Esophagus mucosa (tissue), 1 donor: ENCODE data around the gene ERMP1. TPM values are rescaled to one million over a fixed set of nuclear protein-coding genes. Genes with fewer than 3 reads are reported as not detected.

Source experiments
- ATAC-seq: fragments of 200-7000 bp; cut with Tn5 transposase; one replicate; pipeline ENCODE4 v1.9.1; 2020
- total RNA-seq: library from RNA; stranded (reverse); gene quantifications from one replicate; pipeline ENCODE4 v1.2.4, GENCODE V29; 2023
- donor health status: DM: yes; HTN: yes; CAD: no.

ERMP1 gene
- total RNA-seq, 1 donor from 2014 or later: 38.1 TPM

DNA sequence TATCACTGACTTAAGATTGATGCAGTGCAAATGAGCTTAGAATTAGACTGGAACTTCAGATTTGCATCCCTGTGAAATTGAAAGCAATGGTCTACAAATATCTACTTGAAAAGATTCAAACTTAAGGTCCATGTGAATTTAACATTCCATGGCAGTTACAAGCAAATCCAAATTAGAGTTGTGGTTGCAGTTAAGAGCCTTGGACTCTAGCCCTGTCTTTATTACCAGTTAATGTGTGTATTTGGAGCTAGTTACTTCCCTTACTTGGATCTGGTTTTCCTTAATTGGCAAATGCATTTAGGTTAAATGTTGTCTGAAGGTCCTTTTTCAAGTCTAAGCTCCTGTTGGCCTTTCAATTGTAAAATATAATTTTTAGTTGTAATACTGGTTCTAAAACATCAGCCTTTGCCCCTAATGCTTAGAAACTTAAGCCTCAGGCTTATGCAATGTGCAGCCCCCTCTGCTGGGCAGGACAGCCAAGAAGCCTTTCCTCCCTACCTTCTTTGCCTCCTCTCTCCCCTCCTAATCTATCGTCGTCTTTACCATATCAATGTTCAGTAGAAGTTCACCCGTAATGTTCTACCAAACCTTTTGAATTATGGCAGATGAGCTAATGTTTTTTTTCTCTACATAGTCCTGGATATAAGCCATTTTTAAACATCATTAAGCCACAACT, 59.5 kb downstream of the ERMP1 start:
- no peak for ATAC-seq

DNA sequence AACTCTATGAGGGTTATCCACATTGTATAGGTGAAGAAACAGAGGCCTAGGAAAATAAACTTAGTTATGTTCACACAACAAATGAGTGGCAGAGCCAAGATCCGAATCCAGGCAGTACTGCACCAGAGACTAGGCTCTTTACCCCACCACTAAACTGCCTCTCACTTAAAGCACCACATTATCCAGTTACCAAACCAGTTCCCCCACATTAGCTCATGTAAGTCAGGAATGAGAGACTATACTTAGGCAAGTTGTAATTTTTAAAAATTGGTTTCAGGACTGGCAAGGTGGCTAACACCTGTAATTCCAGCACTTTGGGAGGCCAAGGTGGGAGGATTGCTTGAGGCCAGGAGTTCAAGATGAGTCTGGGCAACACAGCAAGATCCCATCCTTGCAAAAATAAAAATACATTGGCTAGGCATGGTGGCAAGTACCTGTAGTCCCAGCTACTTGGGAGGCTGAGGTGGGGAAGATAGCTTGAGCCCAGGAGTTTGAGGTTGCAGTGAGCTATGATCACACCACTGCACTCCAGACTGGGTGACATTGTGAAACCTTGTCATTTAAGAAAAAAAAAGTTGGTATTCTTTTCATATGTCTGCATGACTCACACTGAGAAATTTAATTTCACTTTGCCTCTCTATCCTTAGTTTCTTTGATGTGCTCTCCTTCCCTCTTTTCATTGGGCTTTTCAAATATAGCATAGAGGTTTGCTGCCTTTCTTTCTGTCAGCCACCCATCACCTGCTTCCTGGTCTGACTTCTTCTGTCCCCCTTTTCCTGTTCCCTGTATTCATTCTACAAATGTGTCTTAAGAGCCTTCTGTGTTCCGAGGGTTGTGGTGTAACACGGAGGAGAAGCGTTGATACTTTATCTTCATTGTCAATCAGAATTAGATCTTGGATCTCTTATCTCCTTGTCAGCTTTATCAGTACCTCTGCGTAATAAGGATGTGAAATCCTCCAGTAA, 64.7 kb downstream of the ERMP1 start:
- peak; percentile 52 for ATAC-seq

DNA sequence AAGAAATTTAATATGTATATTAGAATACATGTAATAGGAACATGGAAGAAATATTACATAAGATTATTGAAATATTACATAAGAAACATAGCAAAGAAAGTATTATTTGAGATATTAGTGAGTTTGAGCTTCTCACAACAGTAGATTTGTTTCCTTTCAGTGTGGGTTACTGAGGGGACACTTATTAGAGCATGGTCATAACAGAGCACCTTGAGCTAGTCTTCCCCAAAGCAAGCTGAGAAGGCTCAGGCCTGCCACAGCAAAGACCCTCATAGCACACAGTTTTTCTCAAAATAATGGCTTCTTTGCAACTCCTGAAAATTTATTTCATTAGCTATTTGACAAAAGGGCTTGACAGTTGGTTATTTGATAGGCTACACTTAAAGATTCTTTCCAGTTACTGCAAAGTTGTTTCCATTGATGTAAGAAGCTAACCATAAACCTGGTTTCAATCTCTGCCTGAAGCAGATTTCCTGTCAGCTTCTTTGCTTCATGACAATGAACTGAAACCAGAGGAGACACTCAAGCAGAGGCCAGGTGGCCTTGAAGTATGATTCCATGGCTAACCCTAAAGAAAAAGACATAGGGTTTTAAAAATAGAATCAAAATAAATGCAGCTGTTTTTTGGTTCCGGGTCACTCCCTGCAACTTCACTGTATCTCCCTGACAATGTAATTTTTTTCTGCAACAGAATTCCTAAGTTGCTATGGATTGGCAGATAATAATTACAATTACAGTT, 68.6 kb downstream of the ERMP1 start:
- ATAC-seq: no peak

DNA sequence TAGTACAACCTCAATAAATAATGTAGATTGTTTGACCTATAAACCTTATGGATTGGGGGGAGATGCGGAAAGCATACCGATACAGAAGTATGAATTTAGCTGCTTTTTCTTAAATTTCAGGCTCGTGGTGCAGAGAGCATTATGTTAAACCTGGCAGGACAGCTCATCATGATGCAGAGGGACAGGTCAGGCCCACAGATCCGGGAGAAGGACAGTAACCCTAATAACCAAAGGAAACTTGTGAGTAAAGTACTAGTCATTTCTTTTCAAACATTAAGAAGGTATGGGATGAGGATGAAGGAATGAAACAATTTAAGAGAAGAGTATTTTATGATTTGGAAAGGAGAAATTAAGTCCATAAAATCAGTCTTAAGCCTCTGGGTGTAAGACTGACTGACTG, 70.5 kb downstream of the ERMP1 start:
- no peak for ATAC-seq

DNA sequence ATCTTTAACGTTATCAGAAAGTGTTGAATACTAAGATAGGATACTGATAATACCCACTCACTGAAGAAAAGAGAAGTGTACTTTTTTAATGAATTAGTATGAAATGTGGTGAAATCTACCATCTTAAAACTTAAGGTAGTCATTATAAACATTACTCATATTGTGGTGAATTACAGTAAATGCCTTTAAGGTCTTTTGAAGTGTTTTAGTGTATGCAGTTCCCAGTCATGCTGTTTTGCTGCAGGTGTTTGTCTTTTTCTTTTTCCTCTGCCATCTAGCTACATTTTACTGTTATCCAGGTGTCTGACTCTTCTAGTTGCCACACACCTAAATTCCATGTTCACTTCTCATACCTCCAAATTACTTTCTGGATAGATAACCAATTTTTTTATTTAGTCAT, 72.6 kb downstream of the ERMP1 start:
- ATAC-seq: no peak

DNA sequence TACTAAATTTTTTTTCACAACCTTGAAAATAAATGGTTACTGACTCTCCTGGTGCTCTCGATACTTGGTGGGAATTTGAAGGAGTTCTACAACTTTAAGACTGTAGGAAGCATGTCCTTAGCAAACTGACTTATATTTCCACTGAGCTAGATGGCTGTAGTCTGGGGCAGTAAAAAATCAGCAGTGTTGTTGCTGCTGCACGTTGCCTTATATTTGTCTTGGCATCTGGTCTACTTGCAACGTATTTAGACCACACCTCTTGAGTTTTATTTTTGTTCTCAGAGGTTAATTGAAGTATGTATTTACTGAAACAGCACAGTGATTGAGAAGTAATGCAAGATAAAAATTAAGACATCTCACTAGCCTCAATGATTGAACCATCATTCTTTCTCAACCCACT, 76.3 kb downstream of the ERMP1 start:
- no peak for ATAC-seq

DNA sequence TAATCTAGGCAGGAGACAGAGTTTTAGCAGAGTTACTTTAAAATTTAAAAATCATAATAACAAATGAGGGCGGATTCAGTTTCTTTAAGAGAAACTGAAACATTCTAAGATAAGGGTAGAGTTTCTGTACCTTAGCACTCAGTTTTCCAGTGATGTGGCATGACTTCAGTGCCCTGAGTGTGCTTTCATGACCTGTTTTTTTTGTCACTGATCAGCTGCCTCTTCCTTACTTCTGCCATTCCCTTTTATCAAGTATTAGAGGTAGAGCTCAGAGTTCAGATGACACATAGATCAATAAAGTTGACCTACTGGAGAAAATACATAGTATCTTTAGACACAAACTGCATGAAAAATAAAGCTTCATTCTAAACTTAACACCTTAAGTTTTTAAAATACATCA, 82.3 kb downstream of the ERMP1 start:
- ATAC-seq: no peak

DNA sequence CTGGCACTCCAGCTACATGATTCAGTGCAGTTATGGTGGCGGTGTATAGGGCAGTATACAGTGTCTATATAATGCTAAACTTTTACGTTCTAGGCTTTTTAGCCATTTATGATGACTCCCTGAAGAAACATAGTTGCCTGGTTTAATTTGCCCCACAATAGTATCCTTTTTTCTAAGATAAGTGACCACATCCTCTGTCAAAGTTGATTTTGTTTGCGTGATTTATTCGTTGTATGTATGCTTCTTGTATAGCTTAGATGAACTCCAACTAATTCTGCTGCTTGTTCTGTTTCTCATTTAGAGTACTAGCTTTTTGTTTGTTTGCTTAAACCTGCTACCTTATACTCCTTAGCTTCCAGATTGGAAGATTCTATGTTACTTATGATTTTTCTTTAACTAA, 83.6 kb downstream of the ERMP1 start:
- ATAC-seq: no peak

DNA sequence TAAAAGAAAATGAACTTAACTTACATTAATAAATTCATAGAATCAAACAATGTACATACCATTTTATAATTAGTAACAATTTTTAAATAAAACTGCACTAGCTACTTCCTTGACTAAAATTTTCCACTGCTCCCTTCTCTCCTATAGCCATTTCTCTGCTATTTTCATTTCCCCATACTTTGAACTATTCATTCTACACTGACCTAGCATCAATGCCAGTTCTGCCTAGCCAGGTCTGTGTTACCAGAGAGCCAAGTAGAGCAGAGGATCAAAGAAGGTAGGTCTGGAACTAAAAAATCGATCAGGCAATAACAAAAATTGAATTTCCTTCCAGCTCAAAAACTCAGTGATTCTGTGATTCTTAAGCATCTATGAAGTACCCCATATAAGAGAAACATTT, 84.5 kb downstream of the ERMP1 start:
- no peak for ATAC-seq

DNA sequence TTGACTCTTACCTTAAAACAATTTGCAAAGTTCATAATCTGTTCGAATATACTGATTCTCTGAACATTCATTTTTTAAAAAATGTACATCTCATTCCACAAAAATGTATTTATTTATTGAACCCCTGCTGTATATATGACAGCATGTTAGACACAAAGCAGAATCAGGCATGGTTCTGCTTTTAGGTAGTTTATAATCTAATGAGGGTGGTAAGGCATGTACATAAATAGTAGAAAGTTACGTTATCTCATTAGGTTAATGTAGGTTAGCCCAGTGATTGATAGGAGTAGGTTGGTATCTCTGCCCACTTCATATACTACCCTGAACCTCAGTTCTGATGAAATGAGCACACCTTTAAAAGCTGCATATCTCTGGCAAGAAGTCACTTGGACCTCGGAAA, 89.8 kb downstream of the ERMP1 start:
- ATAC-seq: no peak

DNA sequence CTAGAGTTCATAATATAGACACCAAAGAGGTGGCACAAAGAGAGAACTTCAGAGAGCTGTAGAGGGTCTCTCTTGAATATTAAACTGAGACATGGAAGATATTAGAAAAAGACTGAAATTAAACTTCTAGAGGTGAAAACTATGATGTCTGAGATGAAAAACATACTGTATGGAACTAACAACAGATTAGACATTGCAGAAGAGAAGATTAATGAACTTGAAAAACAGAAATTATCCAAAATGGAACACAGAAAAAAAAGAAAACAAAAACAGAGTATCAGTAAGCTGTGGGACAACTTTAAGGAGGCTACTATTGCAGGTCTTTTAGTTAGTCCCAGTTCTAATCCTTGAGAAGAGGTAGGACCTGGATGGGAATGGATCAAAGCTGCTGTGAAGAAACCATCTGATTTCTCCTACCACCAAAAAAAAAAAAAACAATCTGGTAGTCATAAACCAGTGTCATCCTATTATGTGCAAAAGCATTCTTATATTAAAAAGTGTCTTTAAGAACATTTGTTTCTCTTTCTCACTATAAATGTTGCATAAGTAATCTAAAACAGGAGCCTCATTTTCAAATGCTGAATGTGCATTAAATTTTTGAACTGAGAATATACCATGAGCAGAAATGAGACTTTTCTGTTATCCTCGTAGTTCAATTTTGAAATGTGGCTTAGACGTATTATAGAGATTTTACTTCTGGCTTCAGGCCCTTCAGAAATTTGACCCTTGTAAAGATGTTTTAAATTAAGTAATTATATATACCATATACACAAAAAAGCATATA, 96.2 kb downstream of the ERMP1 start:
- no peak for ATAC-seq

DNA sequence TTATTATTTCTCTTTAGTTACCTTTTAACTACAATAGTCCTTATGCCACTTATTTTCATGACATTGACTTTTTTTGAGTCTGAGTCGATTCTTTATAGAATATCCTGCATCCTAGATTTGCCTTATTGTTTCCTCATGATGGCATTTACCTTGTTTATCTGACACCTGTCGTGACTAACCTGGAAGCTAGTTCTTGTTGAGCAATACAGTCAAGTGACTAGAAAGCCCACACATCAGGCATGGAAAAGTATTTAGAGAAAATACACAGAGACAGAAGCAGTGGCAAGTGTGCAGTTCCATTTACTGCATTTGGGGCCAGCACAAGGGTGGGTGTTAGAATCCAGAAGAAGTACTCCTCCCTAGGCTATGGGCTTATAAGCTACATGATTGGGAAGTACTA, 97.8 kb downstream of the ERMP1 start:
- peak; percentile 22 for ATAC-seq

Other genes with a start within 250 kb of the ERMP1 start
- 14.1 TPM for gene RIC1, start 204.0 kb downstream of the ERMP1 start, total RNA-seq
- not detected for gene MLANA, start 57.8 kb upstream of the ERMP1 start, total RNA-seq
- gene RANBP6, start 182.5 kb upstream of the ERMP1 start, total RNA-seq: 7.5 TPM